ENCODE results near the gene CALCR.

CALCR gene

DNA sequence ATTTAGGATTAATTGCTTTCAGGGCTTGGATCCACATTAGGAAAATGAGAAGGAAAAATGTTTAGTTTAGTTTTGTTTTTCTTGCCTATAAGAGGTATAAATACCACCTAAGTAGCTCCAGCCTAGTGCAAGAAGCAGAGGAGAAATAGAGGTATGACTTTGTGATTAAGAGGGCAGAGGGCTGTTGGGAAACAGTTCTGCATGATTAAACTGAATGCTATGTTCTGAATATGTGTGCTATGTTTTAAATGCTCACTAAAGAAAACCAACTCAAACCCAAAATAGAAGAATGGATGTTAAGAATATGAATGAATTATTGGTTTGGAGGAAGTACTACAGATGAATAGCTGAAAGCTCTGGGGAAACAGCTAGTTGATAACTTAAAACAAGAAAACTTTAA is 7.6 kb downstream of the CALCR start (continued):
- no peak for TF ChIP-seq POU6F1 (CRISPR knock-in tag; IDR thresholded peaks at IDR 0.05; ENCODE audit: borderline replicate concordance, low read depth)
- no peak for TF ChIP-seq ZC3H10 (CRISPR knock-in tag; IDR thresholded peaks at IDR 0.05)
- TF ChIP-seq, protein P1, sequence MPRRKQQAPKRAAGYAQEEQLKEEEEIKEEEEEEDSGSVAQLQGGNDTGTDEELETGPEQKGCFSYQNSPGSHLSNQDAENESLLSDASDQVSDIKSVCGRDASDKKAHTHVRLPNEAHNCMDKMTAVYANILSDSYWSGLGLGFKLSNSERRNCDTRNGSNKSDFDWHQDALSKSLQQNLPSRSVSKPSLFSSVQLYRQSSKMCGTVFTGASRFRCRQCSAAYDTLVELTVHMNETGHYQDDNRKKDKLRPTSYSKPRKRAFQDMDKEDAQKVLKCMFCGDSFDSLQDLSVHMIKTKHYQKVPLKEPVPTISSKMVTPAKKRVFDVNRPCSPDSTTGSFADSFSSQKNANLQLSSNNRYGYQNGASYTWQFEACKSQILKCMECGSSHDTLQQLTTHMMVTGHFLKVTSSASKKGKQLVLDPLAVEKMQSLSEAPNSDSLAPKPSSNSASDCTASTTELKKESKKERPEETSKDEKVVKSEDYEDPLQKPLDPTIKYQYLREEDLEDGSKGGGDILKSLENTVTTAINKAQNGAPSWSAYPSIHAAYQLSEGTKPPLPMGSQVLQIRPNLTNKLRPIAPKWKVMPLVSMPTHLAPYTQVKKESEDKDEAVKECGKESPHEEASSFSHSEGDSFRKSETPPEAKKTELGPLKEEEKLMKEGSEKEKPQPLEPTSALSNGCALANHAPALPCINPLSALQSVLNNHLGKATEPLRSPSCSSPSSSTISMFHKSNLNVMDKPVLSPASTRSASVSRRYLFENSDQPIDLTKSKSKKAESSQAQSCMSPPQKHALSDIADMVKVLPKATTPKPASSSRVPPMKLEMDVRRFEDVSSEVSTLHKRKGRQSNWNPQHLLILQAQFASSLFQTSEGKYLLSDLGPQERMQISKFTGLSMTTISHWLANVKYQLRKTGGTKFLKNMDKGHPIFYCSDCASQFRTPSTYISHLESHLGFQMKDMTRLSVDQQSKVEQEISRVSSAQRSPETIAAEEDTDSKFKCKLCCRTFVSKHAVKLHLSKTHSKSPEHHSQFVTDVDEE (CRISPR knock-in tag; IDR thresholded peaks at IDR 0.05): no peak
- no peak for TF ChIP-seq OSR1 (CRISPR knock-in tag; IDR thresholded peaks at IDR 0.05)
- no peak for TF ChIP-seq CSRNP3 (CRISPR knock-in tag; IDR thresholded peaks at IDR 0.05)
- no peak for TF ChIP-seq GLIS3 (CRISPR knock-in tag; IDR thresholded peaks at IDR 0.05)
- no peak for TF ChIP-seq ARNTL (CRISPR knock-in tag; IDR thresholded peaks at IDR 0.05; ENCODE audit: borderline replicate concordance, low read depth)

GRCh38 chr7:93563584-93563983 is 10.9 kb downstream of the CALCR start:
- TF ChIP-seq ZFP3 (CRISPR knock-in tag; IDR thresholded peaks at IDR 0.05) (no peak), ESRRG (CRISPR knock-in tag; IDR thresholded peaks at IDR 0.05) (no peak), ZNF8 (CRISPR knock-in tag; IDR thresholded peaks at IDR 0.05) (no peak), CSRNP3 (CRISPR knock-in tag; IDR thresholded peaks at IDR 0.05) (no peak), OSR1 (CRISPR knock-in tag; IDR thresholded peaks at IDR 0.05) (no peak), TCF4 (CRISPR knock-in tag; IDR thresholded peaks at IDR 0.05; ENCODE audit: borderline replicate concordance) (no peak), GLIS3 (CRISPR knock-in tag; IDR thresholded peaks at IDR 0.05) (no peak), ISL1 (CRISPR knock-in tag; IDR thresholded peaks at IDR 0.05) (no peak), POU6F1 (CRISPR knock-in tag; IDR thresholded peaks at IDR 0.05; ENCODE audit: borderline replicate concordance, low read depth) (no peak), ZNF565 (CRISPR knock-in tag; conservative IDR thresholded peaks at IDR 0.05; ENCODE audit: low read depth) (no peak), ZFP30 (CRISPR knock-in tag; IDR thresholded peaks at IDR 0.05) (no peak), ARNTL (CRISPR knock-in tag; IDR thresholded peaks at IDR 0.05; ENCODE audit: borderline replicate concordance, low read depth) (no peak)
- TF ChIP-seq, protein P1 (CRISPR knock-in tag; IDR thresholded peaks at IDR 0.05): no peak
- TF ChIP-seq, protein P2, sequence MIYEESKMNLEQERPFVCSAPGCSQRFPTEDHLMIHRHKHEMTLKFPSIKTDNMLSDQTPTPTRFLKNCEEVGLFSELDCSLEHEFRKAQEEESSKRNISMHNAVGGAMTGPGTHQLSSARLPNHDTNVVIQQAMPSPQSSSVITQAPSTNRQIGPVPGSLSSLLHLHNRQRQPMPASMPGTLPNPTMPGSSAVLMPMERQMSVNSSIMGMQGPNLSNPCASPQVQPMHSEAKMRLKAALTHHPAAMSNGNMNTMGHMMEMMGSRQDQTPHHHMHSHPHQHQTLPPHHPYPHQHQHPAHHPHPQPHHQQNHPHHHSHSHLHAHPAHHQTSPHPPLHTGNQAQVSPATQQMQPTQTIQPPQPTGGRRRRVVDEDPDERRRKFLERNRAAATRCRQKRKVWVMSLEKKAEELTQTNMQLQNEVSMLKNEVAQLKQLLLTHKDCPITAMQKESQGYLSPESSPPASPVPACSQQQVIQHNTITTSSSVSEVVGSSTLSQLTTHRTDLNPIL (CRISPR knock-in tag; IDR thresholded peaks at IDR 0.05; ENCODE audit: low read depth): no peak
- TF ChIP-seq, protein P3, sequence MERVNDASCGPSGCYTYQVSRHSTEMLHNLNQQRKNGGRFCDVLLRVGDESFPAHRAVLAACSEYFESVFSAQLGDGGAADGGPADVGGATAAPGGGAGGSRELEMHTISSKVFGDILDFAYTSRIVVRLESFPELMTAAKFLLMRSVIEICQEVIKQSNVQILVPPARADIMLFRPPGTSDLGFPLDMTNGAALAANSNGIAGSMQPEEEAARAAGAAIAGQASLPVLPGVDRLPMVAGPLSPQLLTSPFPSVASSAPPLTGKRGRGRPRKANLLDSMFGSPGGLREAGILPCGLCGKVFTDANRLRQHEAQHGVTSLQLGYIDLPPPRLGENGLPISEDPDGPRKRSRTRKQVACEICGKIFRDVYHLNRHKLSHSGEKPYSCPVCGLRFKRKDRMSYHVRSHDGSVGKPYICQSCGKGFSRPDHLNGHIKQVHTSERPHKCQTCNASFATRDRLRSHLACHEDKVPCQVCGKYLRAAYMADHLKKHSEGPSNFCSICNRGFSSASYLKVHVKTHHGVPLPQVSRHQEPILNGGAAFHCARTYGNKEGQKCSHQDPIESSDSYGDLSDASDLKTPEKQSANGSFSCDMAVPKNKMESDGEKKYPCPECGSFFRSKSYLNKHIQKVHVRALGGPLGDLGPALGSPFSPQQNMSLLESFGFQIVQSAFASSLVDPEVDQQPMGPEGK (CRISPR knock-in tag; IDR thresholded peaks at IDR 0.05; ENCODE audit: borderline replicate concordance): no peak
- no peak for ATAC-seq
